ENCODE measurements around the gene DNAJC27. TPM values are rescaled to one million over a fixed set of nuclear protein-coding genes. Genes with fewer than 3 reads are reported as not detected.

Gene DNAJC27
- total RNA-seq, 2 experiments from 2014 or later, result 20.0 to 23.1 TPM

DNA sequence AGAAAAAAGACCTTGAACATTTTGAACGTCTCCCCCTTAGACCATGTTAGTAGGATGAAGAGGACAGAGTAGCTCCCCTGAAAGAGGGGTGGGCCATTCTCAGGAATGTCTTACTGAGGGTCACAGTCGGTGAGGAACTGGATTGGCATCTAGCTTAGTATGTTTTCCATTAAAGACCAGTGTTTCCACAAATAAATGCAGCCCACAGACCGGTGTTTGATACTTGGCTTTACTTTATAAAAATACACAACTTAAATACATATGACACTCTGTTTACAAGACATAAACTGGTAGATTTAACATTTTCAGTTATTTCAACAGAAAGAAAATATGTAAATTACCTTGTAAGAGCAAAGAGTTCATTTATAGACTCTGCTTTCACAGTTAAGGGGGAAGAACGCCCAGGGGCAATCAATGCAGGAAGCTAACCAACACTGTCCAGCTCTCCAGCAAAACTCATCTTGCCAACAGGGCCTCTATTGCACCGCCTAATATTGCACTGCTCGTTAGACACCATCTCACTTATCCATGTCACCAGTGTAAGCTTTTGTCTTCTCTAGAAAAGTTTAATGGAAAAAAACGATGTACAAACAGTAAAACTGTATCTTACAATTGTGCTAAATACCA lies 28.2 kb downstream of the DNAJC27 start:
- intact Hi-C loops (cut with DNase I, micrococcal nuclease), result no loop called here
- H3K27me3 Mint-ChIP-seq, result no peaks in the 10 kb centered on the region
- H3K27me3 ChIP-seq (ENCODE audit: control insufficient read depth in 1 of 2, insufficient read depth in 2 of 2, low read length in 2 of 2), result no peaks in the 10 kb centered on the region
- TF ChIP-seq, protein P1, sequence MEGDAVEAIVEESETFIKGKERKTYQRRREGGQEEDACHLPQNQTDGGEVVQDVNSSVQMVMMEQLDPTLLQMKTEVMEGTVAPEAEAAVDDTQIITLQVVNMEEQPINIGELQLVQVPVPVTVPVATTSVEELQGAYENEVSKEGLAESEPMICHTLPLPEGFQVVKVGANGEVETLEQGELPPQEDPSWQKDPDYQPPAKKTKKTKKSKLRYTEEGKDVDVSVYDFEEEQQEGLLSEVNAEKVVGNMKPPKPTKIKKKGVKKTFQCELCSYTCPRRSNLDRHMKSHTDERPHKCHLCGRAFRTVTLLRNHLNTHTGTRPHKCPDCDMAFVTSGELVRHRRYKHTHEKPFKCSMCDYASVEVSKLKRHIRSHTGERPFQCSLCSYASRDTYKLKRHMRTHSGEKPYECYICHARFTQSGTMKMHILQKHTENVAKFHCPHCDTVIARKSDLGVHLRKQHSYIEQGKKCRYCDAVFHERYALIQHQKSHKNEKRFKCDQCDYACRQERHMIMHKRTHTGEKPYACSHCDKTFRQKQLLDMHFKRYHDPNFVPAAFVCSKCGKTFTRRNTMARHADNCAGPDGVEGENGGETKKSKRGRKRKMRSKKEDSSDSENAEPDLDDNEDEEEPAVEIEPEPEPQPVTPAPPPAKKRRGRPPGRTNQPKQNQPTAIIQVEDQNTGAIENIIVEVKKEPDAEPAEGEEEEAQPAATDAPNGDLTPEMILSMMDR (IDR thresholded peaks at IDR 0.05), result no peak
- H3K4me3 ChIP-seq (ENCODE audit: low read length), result no peak overlapping the region
- no peaks in the 10 kb centered on the region for H3K9me3 ChIP-seq (ENCODE audit: control insufficient read depth in 1 of 2, insufficient read depth in 1 of 2, low read length in 2 of 2)
- DNase-seq (no peak), ATAC-seq (ENCODE audit: poor library complexity) (no peak)
- peaks cover 22% of the 10 kb centered on the region for H3K36me3 ChIP-seq (ENCODE audit: insufficient read depth, low read length)
- H3K9me3 Mint-ChIP-seq, result no peaks in the 10 kb centered on the region
- H3K4me1 Mint-ChIP-seq (ENCODE audit: low read depth), result no peaks in the 10 kb centered on the region
- ChIA-PET POLR2A (no interaction called here), CTCF (no interaction called here)
- H3K27ac Mint-ChIP-seq, result no peak overlapping the region
- H3K4me3 Mint-ChIP-seq, result no peak overlapping the region
- H3K4me1 ChIP-seq (ENCODE audit: insufficient read depth, low read length), result no peaks in the 10 kb centered on the region
- no peak overlapping the region for H3K27ac ChIP-seq (ENCODE audit: low read depth in 1 of 2, low read length in 2 of 2)
- H3K36me3 Mint-ChIP-seq (ENCODE audit: low read depth), result peaks cover 43% of the 10 kb centered on the region

DNA sequence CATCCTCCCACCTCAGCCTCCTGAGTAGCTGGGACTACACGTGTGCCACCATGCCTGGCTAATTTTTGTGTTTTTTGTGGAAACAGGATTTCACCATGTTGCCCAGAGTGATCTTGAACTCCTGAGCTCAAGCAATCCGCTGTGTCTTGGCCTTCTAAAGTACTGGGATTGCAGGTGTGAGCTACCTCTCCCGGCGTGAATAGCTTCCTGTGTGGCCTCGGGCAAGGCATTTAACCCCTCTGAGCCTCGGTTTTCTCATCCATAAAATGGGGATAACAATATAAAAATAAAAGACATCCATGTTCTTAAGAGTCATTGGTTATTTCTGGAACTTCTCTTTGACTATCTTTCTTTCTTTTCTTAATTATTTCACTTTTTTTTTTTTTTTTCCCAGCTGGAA lies 32.4 kb downstream of the DNAJC27 start:
- Histone ChIP-seq H3K27me3 (ENCODE audit: control insufficient read depth in 1 of 2, insufficient read depth in 2 of 2, low read length in 2 of 2) (no peaks in the 10 kb centered on the region), H3K4me1 (ENCODE audit: insufficient read depth, low read length) (no peaks in the 10 kb centered on the region), H3K9me3 (ENCODE audit: control insufficient read depth in 1 of 2, insufficient read depth in 1 of 2, low read length in 2 of 2) (no peaks in the 10 kb centered on the region), H3K36me3 (ENCODE audit: insufficient read depth, low read length) (no peaks in the 10 kb centered on the region), H3K4me3 (ENCODE audit: low read length) (no peak overlapping the region), H3K27ac (ENCODE audit: low read depth in 1 of 2, low read length in 2 of 2) (no peak overlapping the region)
- peaks cover 5% of the 10 kb centered on the region for H3K36me3 Mint-ChIP-seq (ENCODE audit: low read depth)
- no peaks in the 10 kb centered on the region for H3K9me3 Mint-ChIP-seq
- H3K27me3 Mint-ChIP-seq, result no peaks in the 10 kb centered on the region
- intact Hi-C loops (cut with DNase I, micrococcal nuclease), result no loop called here
- TF ChIP-seq, protein P1 (IDR thresholded peaks at IDR 0.05), result no peak
- no peak for DNase-seq
- H3K4me3 Mint-ChIP-seq, result no peak overlapping the region
- H3K27ac Mint-ChIP-seq, result no peak overlapping the region
- ATAC-seq (ENCODE audit: poor library complexity), result no peak
- H3K4me1 Mint-ChIP-seq (ENCODE audit: low read depth), result no peaks in the 10 kb centered on the region
- ChIA-PET POLR2A (no interaction called here), CTCF (no interaction called here)

DNA sequence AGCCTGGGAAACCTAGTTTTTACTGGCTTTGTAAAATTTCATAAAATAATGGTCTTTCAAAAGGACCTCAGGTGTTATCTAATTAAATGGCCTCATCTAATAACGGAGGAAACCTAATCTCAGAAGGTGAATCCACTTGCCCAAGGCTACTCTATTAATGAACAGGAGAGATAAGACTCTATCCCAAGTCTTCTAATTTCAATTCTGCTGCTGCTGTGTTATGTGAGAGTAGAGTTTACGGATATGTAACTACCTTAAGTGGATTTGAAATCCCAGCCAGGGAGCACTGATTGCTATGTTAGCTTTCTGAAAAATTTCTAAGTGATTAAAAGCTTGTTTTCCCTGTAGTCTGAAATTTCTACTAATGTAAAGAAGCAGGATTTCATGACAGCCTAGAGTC lies 34.5 kb downstream of the DNAJC27 start:
- no peak overlapping the region for H3K4me3 Mint-ChIP-seq
- no peaks in the 10 kb centered on the region for H3K9me3 ChIP-seq (ENCODE audit: control insufficient read depth in 1 of 2, insufficient read depth in 1 of 2, low read length in 2 of 2)
- no peaks in the 10 kb centered on the region for H3K9me3 Mint-ChIP-seq
- no peaks in the 10 kb centered on the region for H3K36me3 ChIP-seq (ENCODE audit: insufficient read depth, low read length)
- H3K27me3 ChIP-seq (ENCODE audit: control insufficient read depth in 1 of 2, insufficient read depth in 2 of 2, low read length in 2 of 2), result no peaks in the 10 kb centered on the region
- intact Hi-C loops (cut with DNase I, micrococcal nuclease), result no loop called here
- no peak overlapping the region for H3K4me3 ChIP-seq (ENCODE audit: low read length)
- no peak overlapping the region for H3K27ac ChIP-seq (ENCODE audit: low read depth in 1 of 2, low read length in 2 of 2)
- no peaks in the 10 kb centered on the region for H3K4me1 ChIP-seq (ENCODE audit: insufficient read depth, low read length)
- ChIA-PET CTCF (no interaction called here), POLR2A (no interaction called here)
- no peak for DNase-seq
- no peak for ATAC-seq (ENCODE audit: poor library complexity)
- TF ChIP-seq, protein P1 (IDR thresholded peaks at IDR 0.05), result no peak
- no peaks in the 10 kb centered on the region for H3K36me3 Mint-ChIP-seq (ENCODE audit: low read depth)
- H3K27ac Mint-ChIP-seq, result no peak overlapping the region
- no peaks in the 10 kb centered on the region for H3K4me1 Mint-ChIP-seq (ENCODE audit: low read depth)
- H3K27me3 Mint-ChIP-seq, result no peaks in the 10 kb centered on the region
